ENCODE data around the gene CCSER1. TPM values are rescaled to one million over a fixed set of nuclear protein-coding genes. Genes with fewer than 3 reads are reported as not detected.

Gene CCSER1
- polyA plus RNA-seq, 1 experiment: not detected

GRCh38 chr4:91422011-91422410, 1294.8 kb downstream of the CCSER1 start:
- CTCF ChIA-PET: no interaction called here
- H3K36me3 ChIP-seq (ENCODE audit: control insufficient read depth, insufficient read depth, low read length): no peaks in the 10 kb centered on the region
- H3K4me3 ChIP-seq (ENCODE audit: low read depth, low read length): no peak overlapping the region
- no peak for DNase-seq (ENCODE audit: low read depth)
- TF ChIP-seq, protein P1, sequence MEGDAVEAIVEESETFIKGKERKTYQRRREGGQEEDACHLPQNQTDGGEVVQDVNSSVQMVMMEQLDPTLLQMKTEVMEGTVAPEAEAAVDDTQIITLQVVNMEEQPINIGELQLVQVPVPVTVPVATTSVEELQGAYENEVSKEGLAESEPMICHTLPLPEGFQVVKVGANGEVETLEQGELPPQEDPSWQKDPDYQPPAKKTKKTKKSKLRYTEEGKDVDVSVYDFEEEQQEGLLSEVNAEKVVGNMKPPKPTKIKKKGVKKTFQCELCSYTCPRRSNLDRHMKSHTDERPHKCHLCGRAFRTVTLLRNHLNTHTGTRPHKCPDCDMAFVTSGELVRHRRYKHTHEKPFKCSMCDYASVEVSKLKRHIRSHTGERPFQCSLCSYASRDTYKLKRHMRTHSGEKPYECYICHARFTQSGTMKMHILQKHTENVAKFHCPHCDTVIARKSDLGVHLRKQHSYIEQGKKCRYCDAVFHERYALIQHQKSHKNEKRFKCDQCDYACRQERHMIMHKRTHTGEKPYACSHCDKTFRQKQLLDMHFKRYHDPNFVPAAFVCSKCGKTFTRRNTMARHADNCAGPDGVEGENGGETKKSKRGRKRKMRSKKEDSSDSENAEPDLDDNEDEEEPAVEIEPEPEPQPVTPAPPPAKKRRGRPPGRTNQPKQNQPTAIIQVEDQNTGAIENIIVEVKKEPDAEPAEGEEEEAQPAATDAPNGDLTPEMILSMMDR (IDR thresholded peaks at IDR 0.05; ENCODE audit: insufficient read depth, low read depth, low read length): no peak
- H3K27me3 ChIP-seq (ENCODE audit: control insufficient read depth, insufficient read depth, low read length): no peaks in the 10 kb centered on the region
- POLR2A ChIA-PET: no interaction called here

- Histone ChIP-seq H3K36me3 (ENCODE audit: control insufficient read depth, insufficient read depth, low read length) (no peaks in the 10 kb centered on the region), H3K27me3 (ENCODE audit: control insufficient read depth, insufficient read depth, low read length) (no peaks in the 10 kb centered on the region), H3K4me3 (ENCODE audit: low read depth, low read length) (no peak overlapping the region)
- ChIA-PET POLR2A (no interaction called here), CTCF (no interaction called here)
- TF ChIP-seq, protein P1 (IDR thresholded peaks at IDR 0.05; ENCODE audit: insufficient read depth, low read depth, low read length): no peak
- no peak for DNase-seq (ENCODE audit: low read depth)
Measured at GRCh38 chr4:91426725-91427124, 1299.5 kb downstream of the CCSER1 start.

DNA sequence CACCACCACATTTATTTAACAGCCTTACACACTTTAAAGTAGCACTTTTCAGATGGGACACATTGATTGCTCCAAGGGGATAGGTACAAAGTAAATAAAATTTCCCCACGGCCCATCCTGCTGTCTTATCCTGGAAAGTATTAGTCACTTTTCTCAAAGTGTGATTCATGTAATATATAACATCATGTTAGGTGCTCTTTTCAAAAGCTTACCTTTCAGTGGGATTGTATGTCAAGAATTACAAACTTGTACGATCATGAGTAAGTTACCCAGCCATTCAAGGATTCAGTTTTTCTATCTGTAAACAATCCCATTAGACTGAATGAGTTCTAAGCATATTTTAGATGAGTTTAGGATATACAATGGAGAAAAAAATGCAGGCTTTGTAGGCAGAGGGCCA, 1300.0 kb downstream of the CCSER1 start:
- DNase-seq (ENCODE audit: low read depth): no peak
- ChIA-PET POLR2A (no interaction called here), CTCF (no interaction called here)
- no peaks in the 10 kb centered on the region for H3K27me3 ChIP-seq (ENCODE audit: control insufficient read depth, insufficient read depth, low read length)
- H3K4me3 ChIP-seq (ENCODE audit: low read depth, low read length): no peak overlapping the region
- H3K36me3 ChIP-seq (ENCODE audit: control insufficient read depth, insufficient read depth, low read length): no peaks in the 10 kb centered on the region
- TF ChIP-seq, protein P1 (IDR thresholded peaks at IDR 0.05; ENCODE audit: insufficient read depth, low read depth, low read length): no peak

GRCh38 chr4:91434631-91435030, 1307.4 kb downstream of the CCSER1 start:
- no peak for DNase-seq (ENCODE audit: low read depth)
- POLR2A ChIA-PET: no interaction called here
- Histone ChIP-seq H3K27me3 (ENCODE audit: control insufficient read depth, insufficient read depth, low read length) (no peaks in the 10 kb centered on the region), H3K36me3 (ENCODE audit: control insufficient read depth, insufficient read depth, low read length) (no peaks in the 10 kb centered on the region), H3K4me3 (ENCODE audit: low read depth, low read length) (no peak overlapping the region)
- CTCF ChIA-PET: no interaction called here
- TF ChIP-seq, protein P1 (IDR thresholded peaks at IDR 0.05; ENCODE audit: insufficient read depth, low read depth, low read length): no peak

GRCh38 chr4:91436556-91436955, 1309.4 kb downstream of the CCSER1 start:
- no peaks in the 10 kb centered on the region for H3K27me3 ChIP-seq (ENCODE audit: control insufficient read depth, insufficient read depth, low read length)
- ChIA-PET CTCF (no interaction called here), POLR2A (no interaction called here)
- no peak for DNase-seq (ENCODE audit: low read depth)
- TF ChIP-seq, protein P1 (IDR thresholded peaks at IDR 0.05; ENCODE audit: insufficient read depth, low read depth, low read length): no peak
- no peak overlapping the region for H3K4me3 ChIP-seq (ENCODE audit: low read depth, low read length)
- no peaks in the 10 kb centered on the region for H3K36me3 ChIP-seq (ENCODE audit: control insufficient read depth, insufficient read depth, low read length)

All from BJ (cell line).